ENCODE data around the gene DAPK1. TPM values are rescaled to one million over a fixed set of nuclear protein-coding genes. Genes with fewer than 3 reads are reported as not detected.
"Not testable (repeated sequence)": the region's sequence is repeated elsewhere in the genome, so short reads cannot be mapped to it uniquely, and the experiment has no call there.

DAPK1 gene
- total RNA-seq, 1 donor from 2014 or later = 196 TPM

DNA sequence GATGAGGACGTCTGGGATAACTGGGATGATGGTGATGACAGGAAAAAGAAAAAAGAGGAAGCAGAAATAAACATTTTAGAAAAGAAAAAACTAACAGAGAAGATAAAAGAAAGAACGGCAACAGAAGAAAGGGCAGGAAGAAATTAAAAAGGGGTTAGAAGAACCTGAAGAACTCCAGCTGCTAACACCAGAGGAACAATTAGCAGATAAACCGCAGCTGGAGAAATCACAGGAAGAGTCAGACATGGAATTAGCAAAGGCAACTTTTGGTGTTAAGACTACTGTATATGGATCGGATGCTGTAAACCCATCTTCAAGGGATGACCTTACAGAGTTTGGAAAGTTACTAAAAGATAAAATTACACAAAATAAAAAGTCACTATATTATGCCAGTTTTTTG is 243.7 kb downstream of the DAPK1 start:
- Histone ChIP-seq H3K9me3 (peaks cover 4% of the 10 kb centered on the region), H3K4me1 (no peaks in the 10 kb centered on the region), H3K4me3 (no peak overlapping the region), H3K27ac (no peak overlapping the region), H3K27me3 (ENCODE audit: low read depth) (no peaks in the 10 kb centered on the region), H3K36me3 (no peaks in the 10 kb centered on the region)
- TF ChIP-seq, protein P1, sequence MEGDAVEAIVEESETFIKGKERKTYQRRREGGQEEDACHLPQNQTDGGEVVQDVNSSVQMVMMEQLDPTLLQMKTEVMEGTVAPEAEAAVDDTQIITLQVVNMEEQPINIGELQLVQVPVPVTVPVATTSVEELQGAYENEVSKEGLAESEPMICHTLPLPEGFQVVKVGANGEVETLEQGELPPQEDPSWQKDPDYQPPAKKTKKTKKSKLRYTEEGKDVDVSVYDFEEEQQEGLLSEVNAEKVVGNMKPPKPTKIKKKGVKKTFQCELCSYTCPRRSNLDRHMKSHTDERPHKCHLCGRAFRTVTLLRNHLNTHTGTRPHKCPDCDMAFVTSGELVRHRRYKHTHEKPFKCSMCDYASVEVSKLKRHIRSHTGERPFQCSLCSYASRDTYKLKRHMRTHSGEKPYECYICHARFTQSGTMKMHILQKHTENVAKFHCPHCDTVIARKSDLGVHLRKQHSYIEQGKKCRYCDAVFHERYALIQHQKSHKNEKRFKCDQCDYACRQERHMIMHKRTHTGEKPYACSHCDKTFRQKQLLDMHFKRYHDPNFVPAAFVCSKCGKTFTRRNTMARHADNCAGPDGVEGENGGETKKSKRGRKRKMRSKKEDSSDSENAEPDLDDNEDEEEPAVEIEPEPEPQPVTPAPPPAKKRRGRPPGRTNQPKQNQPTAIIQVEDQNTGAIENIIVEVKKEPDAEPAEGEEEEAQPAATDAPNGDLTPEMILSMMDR (IDR thresholded peaks at IDR 0.05) = no peak
- ATAC-seq = no peak
- no peak for DNase-seq
- intact Hi-C loops (cut with DNase I) = no loop called here

DNA sequence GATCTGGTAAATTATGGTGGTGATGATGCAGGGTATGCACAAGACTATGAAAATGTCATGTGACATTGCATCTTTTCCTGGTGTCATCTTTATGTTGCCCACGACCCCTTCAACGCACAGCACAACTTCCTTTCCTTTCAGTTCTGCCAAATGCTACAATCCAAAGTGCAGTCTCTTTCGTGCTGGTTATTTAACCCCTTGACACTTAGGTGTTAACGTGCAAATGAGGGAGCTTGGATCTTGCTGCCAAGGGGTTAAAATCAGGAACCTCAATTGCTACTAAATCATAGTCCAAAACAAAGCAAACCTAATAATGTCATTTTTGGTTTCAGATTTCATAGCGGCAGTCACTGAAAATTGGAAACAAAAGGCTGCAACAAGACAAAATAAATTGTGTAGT is 244.2 kb downstream of the DAPK1 start:
- Histone ChIP-seq H3K9me3 (peaks cover 4% of the 10 kb centered on the region), H3K36me3 (no peaks in the 10 kb centered on the region), H3K4me1 (no peaks in the 10 kb centered on the region), H3K27me3 (ENCODE audit: low read depth) (no peaks in the 10 kb centered on the region), H3K27ac (no peak overlapping the region), H3K4me3 (no peak overlapping the region)
- TF ChIP-seq, protein P1 (IDR thresholded peaks at IDR 0.05) = no peak
- DNase-seq (no peak), ATAC-seq (no peak)
- intact Hi-C loops (cut with DNase I) = no loop called here

DNA sequence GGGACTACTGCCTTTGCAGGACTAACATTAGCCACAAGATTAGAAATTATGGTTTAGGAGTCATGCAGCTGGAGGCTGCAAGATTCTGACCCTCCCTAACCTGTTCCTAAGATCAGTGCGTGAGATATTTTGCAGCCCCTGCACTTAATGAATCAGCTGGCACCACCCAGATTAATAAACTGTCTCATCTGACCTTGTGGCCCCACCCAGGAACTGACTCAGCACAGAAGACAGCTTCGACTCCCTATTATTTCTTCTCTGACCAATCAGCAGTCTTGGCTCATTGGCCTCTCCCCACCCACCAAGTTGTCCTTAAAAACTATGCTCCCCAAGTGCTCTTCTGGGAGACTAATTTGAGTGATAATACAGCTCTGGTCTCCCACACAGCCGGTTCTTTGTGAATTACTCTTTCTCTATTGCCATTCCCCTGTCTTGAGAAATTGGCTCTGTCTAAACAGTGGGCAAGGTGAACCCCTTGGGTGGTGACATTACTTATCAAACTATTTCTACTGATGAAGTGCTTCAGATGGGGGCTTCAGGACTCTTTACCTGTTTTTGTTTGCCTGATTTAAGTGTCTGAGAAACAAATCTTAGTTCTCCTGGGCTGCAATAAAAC is 245.3 kb downstream of the DAPK1 start:
- Histone ChIP-seq H3K27ac (no peak overlapping the region), H3K9me3 (peaks cover 4% of the 10 kb centered on the region), H3K27me3 (ENCODE audit: low read depth) (no peaks in the 10 kb centered on the region), H3K4me1 (no peaks in the 10 kb centered on the region), H3K4me3 (no peak overlapping the region), H3K36me3 (no peaks in the 10 kb centered on the region)
- no peak for ATAC-seq
- DNase-seq = no peak
- intact Hi-C loops (cut with DNase I) = no loop called here
- TF ChIP-seq, protein P1 (IDR thresholded peaks at IDR 0.05) = no peak

DNA sequence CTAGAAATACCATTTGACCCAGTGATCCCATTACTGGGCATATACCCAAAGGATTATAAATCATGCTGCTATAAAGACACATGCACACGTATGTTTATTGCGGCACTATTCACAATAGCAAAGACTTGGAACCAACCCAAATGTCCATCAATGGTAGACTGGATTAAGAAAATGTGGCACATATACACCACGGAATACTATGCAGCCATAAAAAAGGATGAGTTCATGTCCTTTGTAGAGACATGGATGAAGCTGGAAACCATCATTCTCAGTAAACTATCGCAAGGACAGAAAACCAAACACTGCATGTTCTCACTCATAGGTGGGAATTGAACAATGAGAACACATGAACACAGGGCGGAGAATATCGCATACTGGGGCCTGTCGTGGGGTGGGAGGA is 246.6 kb downstream of the DAPK1 start:
- H3K4me3 ChIP-seq; ATAC-seq; H3K9me3 ChIP-seq; H3K36me3 ChIP-seq; intact Hi-C loops (cut with DNase I); H3K27me3 ChIP-seq (ENCODE audit: low read depth); H3K27ac ChIP-seq; H3K4me1 ChIP-seq; DNase-seq: not testable (repeated sequence)

DNA sequence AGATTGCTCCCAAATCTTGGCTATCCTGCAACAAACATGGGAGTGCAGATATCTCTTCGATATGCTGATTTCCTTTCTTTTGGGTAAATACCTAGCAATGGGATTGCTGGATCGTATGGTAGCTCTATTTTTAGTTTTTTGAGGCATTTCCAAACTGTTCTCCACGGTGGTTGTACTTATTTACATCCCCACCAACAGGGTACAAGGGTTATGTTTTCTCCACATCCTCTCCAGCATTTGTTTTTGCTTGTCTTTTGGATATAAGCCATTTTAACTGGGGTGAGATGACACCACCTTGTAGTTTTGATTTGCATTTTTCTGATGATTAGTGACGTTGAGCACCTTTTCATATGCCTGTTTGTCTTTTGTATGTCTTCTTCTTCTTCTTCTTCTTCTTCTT is 248.5 kb downstream of the DAPK1 start:
- H3K4me3 ChIP-seq = no peak overlapping the region
- H3K36me3 ChIP-seq = no peaks in the 10 kb centered on the region
- no peaks in the 10 kb centered on the region for H3K27me3 ChIP-seq (ENCODE audit: low read depth)
- no peaks in the 10 kb centered on the region for H3K4me1 ChIP-seq
- intact Hi-C loops (cut with DNase I) = no loop called here
- no peak overlapping the region for H3K27ac ChIP-seq
- TF ChIP-seq, protein P1 (IDR thresholded peaks at IDR 0.05) = no peak
- ATAC-seq = no peak
- H3K9me3 ChIP-seq = peaks cover 4% of the 10 kb centered on the region
- DNase-seq = no peak

DNA sequence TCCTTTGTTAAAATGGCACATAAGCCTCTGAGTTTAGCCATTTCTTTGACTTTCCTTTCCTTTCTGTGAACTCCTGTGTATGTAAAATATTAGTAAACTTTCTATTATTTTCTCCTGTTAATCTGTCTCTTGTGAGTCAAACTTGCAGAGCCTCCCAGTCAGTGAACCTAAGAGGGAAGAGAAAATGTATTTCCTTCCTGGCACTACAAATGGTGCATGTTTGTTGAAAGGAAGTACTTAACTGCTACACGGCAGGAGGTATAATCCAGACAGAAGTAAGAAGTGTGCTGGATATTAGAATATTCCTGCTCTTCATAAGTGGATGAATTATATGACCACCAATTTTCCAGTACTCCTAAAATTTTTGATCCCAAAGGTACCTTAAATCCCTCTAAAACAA is 251.2 kb downstream of the DAPK1 start:
- TF ChIP-seq, protein P1 (IDR thresholded peaks at IDR 0.05) = no peak
- intact Hi-C loops (cut with DNase I) = no loop called here
- no peaks in the 10 kb centered on the region for H3K36me3 ChIP-seq
- H3K27ac ChIP-seq = peak overlapping the region; percentile 53
- DNase-seq (no peak), ATAC-seq (no peak)
- H3K4me3 ChIP-seq = no peak overlapping the region
- H3K27me3 ChIP-seq (ENCODE audit: low read depth) = no peaks in the 10 kb centered on the region
- no peaks in the 10 kb centered on the region for H3K4me1 ChIP-seq
- no peaks in the 10 kb centered on the region for H3K9me3 ChIP-seq
